Measurements from ENCODE around the gene CNNM1.

Gene CNNM1

DNA sequence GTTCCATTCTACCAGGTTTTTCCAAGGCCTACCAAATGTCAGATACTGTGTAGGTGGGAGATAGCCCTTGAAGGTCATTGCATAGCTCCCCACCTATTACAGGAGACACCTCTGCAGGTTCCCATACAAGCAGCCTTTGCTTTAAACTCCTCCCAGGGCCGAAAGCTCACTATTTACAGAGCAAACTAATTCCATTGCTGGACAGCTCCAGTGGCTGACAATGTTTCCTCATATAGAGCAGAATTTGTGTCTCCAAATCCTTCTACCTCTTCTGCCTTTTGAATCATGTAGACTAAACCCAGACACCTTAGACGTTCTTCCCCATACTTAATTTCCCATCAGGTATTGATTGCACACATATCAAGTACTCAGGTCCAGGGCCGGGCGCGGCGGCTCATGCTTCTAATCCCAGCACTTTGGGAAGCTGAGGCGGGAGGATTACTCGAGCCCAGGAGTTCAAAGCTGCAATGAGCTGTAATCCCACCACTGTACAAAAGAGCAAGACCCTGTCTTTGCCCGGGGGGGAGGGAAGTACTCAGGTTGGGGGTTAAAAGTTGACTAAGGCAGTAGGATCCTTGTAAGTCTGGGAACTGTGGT is 2.1 kb downstream of the CNNM1 start:
- H3K4me3 ChIP-seq (ENCODE audit: low read length) = no peak overlapping the region
- TF ChIP-seq, protein P1, sequence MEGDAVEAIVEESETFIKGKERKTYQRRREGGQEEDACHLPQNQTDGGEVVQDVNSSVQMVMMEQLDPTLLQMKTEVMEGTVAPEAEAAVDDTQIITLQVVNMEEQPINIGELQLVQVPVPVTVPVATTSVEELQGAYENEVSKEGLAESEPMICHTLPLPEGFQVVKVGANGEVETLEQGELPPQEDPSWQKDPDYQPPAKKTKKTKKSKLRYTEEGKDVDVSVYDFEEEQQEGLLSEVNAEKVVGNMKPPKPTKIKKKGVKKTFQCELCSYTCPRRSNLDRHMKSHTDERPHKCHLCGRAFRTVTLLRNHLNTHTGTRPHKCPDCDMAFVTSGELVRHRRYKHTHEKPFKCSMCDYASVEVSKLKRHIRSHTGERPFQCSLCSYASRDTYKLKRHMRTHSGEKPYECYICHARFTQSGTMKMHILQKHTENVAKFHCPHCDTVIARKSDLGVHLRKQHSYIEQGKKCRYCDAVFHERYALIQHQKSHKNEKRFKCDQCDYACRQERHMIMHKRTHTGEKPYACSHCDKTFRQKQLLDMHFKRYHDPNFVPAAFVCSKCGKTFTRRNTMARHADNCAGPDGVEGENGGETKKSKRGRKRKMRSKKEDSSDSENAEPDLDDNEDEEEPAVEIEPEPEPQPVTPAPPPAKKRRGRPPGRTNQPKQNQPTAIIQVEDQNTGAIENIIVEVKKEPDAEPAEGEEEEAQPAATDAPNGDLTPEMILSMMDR (IDR thresholded peaks at IDR 0.05; ENCODE audit: insufficient read depth, low read depth, low read length, missing control alignments) = no peak
- peak; percentile 39 for DNase-seq (ENCODE audit: low read depth)

DNA sequence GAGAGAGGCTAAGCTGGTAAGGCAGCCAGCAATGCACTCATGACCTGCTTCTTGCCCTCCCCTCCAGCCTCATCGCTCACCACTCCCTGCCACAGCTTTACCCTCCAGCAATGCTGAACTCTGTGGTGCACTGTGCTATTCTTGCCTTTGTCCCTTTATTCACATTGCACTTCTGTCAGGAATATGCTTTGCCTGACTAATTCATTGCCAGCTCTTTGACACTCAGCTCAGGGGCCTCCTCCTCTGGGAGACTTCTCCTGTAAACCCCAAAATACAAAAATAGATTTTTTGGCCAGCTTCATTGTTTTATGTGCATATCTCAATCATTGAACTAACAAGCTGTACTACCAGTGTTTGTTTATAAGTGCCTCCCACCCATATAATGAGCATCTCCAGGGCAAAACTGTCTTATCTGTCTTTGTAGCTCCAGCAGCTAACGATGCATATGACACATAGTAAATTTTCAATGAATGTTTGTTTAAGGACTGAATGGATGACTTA is 8.2 kb downstream of the CNNM1 start:
- DNase-seq (ENCODE audit: low read depth) = no peak
- H3K4me3 ChIP-seq (ENCODE audit: low read length) = no peak overlapping the region
- TF ChIP-seq, protein P1 (IDR thresholded peaks at IDR 0.05; ENCODE audit: insufficient read depth, low read depth, low read length, missing control alignments) = no peak

DNA sequence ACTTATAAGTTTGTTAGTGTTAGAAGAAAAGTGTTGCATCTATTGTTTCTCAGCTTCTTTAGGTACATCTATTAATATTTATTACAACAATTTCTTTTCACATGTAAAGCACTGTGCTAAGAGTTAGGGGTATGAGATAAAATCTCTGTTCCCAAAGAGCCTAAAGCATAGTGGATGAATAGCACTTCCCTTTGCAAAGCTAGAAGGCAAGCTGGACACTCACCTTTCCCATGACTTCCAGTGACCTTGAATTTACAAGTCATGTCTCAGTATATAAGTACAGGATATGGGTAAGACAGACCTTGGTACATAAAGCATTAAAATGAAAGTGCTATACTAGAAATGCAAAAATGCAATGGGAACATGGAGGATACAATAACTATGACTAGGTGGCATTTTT is 8.7 kb downstream of the CNNM1 start:
- no peak for DNase-seq (ENCODE audit: low read depth)
- TF ChIP-seq, protein P1 (IDR thresholded peaks at IDR 0.05; ENCODE audit: insufficient read depth, low read depth, low read length, missing control alignments) = no peak
- H3K4me3 ChIP-seq (ENCODE audit: low read length) = no peak overlapping the region

DNA sequence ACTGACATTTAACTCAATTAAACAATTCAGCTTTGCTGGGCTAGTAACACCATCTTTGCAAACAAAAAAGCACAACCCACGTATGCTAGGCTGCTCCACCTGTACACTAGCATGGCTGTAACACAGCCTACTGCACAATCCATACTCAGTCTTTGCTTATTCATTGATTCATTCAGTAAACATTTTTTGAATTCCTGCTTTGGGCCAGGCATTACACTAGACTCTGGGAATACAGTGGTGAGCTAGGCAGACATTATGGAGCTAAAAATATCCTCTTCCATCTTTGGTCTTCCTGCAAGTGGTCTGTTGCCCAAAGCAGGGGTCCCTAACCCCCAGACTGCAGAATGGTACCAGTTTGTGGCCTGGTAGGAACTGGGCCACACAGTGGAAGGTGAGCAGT is 9.9 kb downstream of the CNNM1 start:
- H3K4me3 ChIP-seq (ENCODE audit: low read length) = no peak overlapping the region
- TF ChIP-seq, protein P1 (IDR thresholded peaks at IDR 0.05; ENCODE audit: insufficient read depth, low read depth, low read length, missing control alignments) = no peak
- DNase-seq (ENCODE audit: low read depth) = peak; percentile 44

DNA sequence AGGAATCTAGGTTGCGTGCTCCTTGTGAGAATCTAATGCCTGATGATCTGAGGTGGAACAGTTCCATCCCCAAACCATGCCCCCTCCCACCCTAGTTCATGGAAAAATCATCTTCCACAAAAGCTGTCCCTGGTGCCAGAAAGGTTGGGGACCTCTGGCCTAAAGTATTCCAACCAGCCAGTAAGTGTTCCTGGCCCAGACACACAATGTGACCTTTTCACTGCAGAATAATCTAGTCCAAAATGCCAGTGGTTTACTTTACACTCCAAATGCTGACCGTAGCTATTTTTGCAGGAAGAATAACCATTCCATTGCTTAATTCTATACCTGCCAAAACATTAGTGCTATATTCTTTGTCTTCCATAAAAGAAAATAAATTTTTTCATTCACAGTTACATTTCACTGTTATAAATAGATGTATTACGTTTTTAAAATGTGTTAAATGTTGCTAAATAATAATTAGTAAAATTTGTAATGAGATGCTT is 10.4 kb downstream of the CNNM1 start:
- H3K4me3 ChIP-seq (ENCODE audit: low read length) = no peak overlapping the region
- no peak for DNase-seq (ENCODE audit: low read depth)
- TF ChIP-seq, protein P1 (IDR thresholded peaks at IDR 0.05; ENCODE audit: insufficient read depth, low read depth, low read length, missing control alignments) = no peak

DNA sequence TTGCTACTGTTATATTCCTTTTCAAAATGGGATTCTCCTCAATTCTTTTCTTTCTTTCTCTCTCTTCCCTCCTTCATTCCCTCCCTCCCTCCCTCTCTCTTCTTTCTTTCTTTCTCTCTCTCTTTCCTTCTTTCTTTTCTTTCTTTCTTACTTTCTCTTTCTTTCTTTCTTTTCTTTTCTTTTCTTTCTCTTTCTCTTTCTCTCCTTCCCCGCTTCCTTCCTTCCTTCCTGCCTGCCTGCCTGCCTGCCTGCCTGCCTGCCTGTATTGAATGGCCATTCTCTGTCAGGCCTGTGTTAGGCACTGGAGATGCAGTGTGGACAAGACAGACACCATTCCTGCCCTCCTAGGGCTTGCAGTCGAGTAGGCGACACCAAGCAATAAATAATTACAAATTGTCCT is 11.5 kb downstream of the CNNM1 start:
- no peak for DNase-seq (ENCODE audit: low read depth)
- TF ChIP-seq, protein P1 (IDR thresholded peaks at IDR 0.05; ENCODE audit: insufficient read depth, low read depth, low read length, missing control alignments) = no peak
- no peak overlapping the region for H3K4me3 ChIP-seq (ENCODE audit: low read length)

DNA sequence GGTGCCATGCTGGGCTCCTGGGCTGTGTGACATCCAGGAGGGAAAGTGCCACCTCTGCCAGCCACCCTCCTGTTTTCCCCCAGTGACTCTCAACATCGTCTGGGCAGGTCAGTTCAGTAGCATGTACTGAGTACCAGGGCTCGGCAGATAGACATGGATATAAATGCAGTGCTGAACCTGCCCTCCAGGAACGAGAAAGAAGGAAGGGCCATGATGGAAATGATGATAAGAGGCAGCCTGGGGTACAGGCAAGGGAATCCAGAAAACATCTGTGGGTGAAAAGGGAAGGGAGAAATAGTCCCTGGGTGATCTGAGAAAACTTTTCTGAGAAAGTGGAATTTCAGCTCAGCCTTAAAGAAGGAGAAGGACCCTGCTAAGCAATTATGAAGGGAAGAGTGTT is 12.1 kb downstream of the CNNM1 start:
- no peak for DNase-seq (ENCODE audit: low read depth)
- H3K4me3 ChIP-seq (ENCODE audit: low read length) = no peak overlapping the region
- TF ChIP-seq, protein P1 (IDR thresholded peaks at IDR 0.05; ENCODE audit: insufficient read depth, low read depth, low read length, missing control alignments) = no peak

All from epithelial cell of esophagus (primary cell).